K562 (cell line): Measurements from ENCODE around the gene KBTBD4. TPM values are rescaled to one million over a fixed set of nuclear protein-coding genes. Genes with fewer than 3 reads are reported as not detected.

Experiments
- CEBPG ChIP-seq, 3 experiments: fragments of 200-800 bp in 1 of 3; sonication (Bioruptor generic) in 1 of 3; sonication (generic) in 1 of 3; formaldehyde crosslinking in 1 of 3; IDR thresholded peaks in 2 of 3; conservative IDR thresholded peaks in 1 of 3; 2 replicates each; pipeline versions ENCODE4 v1.6.1 to v1.8.0; 2016 to 2022; ENCODE audit warnings: missing compliant biosample characterization in 2 of 3, missing genetic modification characterization in 2 of 3, mild to moderate bottlenecking in 1 of 3, missing genetic modification reagents in 1 of 3
- CREB5 ChIP-seq: fragments of 250-450 bp; sonication (Bioruptor Pico); IDR thresholded peaks from 2 replicates; pipeline ENCODE4 v1.5.0; 2020; ENCODE audit warnings: mild to moderate bottlenecking
- ETV6 ChIP-seq, 3 experiments: fragments of 150-350 bp in 1 of 3; sonication (generic) in 1 of 3; formaldehyde crosslinking in 1 of 3; IDR thresholded peaks; 2 replicates each; pipeline versions ENCODE4 v1.6.1 to v1.8.0; 2014 to 2022; ENCODE audit warnings: borderline replicate concordance in 2 of 3, low read depth in 2 of 3, antibody characterized with exemption in 1 of 3, low read length in 1 of 3, mild to moderate bottlenecking in 1 of 3, missing genetic modification reagents in 1 of 3
- GTF2E2 ChIP-seq: fragments of 200-800 bp; sonication (Bioruptor generic); IDR thresholded peaks from 2 replicates; pipeline ENCODE4 v1.6.1; 2016; ENCODE audit warnings: missing genetic modification characterization, missing compliant biosample characterization
- MBD1 ChIP-seq: fragments of 250-450 bp; sonication (Bioruptor Pico); IDR thresholded peaks from 2 replicates; pipeline ENCODE4 v1.8.0; 2022; ENCODE audit warnings: inconsistent platforms
- MECOM ChIP-seq: fragments of 250-450 bp; sonication (Bioruptor Pico); IDR thresholded peaks from 2 replicates; pipeline ENCODE4 v1.8.0; 2022; ENCODE audit warnings: inconsistent platforms
- TFAM ChIP-seq: fragments of 250-450 bp; sonication (Bioruptor Pico); conservative IDR thresholded peaks from 2 replicates; pipeline ENCODE4 v1.5.0; 2021; ENCODE audit warnings: mild to moderate bottlenecking, moderate library complexity
- YY1 ChIP-seq, 3 experiments: IDR thresholded peaks; 2 replicates each; pipeline ENCODE4 v1.6.1; 2011; ENCODE audit warnings: low read length in 2 of 3, mild to moderate bottlenecking in 2 of 3, moderate library complexity in 2 of 3, borderline replicate concordance in 1 of 3, control low read depth in 1 of 3, low read depth in 1 of 3; ENCODE audit not compliant: insufficient read depth in 3 of 3, insufficient replicate concordance in 2 of 3, control insufficient read depth in 1 of 3, insufficient read length in 1 of 3; ENCODE audit errors: extremely low read depth in 1 of 3
- ZC3H11A ChIP-seq: IDR thresholded peaks from 2 replicates; pipeline ENCODE4 v1.6.1; 2012; ENCODE audit warnings: low read depth, low read length, improper control_type of control experiment
- ZNF274 ChIP-seq: IDR thresholded peaks from 2 replicates; pipeline ENCODE4 v1.6.1; 2011; ENCODE audit warnings: low read depth, mild to moderate bottlenecking, low read length, moderate library complexity, borderline replicate concordance
- polyA plus RNA-seq, 8 experiments: library from polyadenylated mRNA; depleted of rRNA in 4 of 8; stranded (reverse) in 5 of 8; unstranded in 3 of 8; fragments of >200 nt; fragmentation: Nextera tagmentation in 2 of 8; fragmentation: Illumina TruSeq in 1 of 8; extraction: Ambion mirVana in 2 of 8; extraction: Trizol in 1 of 8; gene quantifications; 2 replicates each; pipeline versions ENCODE4 v1.2.1 to v1.2.3, GENCODE V29; 2011 to 2014; ENCODE audit warnings: inconsistent platforms in 1 of 8, missing spikeins in 1 of 8
- total RNA-seq, 7 experiments: library from RNA; depleted of rRNA in 6 of 7; stranded (reverse); fragments of >200 nt in 6 of 7; fragmentation: Illumina TruSeq in 2 of 7; extraction: Trizol in 2 of 7; gene quantifications; 2 replicates each; pipeline versions ENCODE4 v1.2.1 to v1.2.3, GENCODE V29; 2011 to 2021; ENCODE audit warnings: low replicate concordance in 1 of 7
- TF ChIP-seq, protein P1 (sequence below): fragments of 450-650 bp; conservative IDR thresholded peaks from 2 replicates; pipeline ENCODE4 v1.6.1; 2016; ENCODE audit warnings: missing genetic modification characterization, low read depth, mild to moderate bottlenecking, control low read depth, missing compliant biosample characterization
- TF ChIP-seq, protein P2 (sequence below), 2 experiments: IDR thresholded peaks in 1 of 2; conservative IDR thresholded peaks in 1 of 2; 2 replicates each; pipeline ENCODE4 v1.6.1; 2016; ENCODE audit warnings: low read depth in 2 of 2, mild to moderate bottlenecking in 1 of 2, missing compliant biosample characterization in 1 of 2, missing genetic modification characterization in 1 of 2, moderate library complexity in 1 of 2
- TF ChIP-seq, protein P3 (sequence below): fragments of 250-450 bp; sonication (Bioruptor Pico); IDR thresholded peaks from 2 replicates; pipeline ENCODE4 v1.5.1; 2021; ENCODE audit warnings: mild to moderate bottlenecking

KBTBD4 gene
- total and polyA plus RNA-seq, 9 of the 15 experiments (the other 6 are each of a cell fraction or from before 2014, with no cell fraction given): 7.0 to 33.9 (median 13.3) TPM

DNA sequence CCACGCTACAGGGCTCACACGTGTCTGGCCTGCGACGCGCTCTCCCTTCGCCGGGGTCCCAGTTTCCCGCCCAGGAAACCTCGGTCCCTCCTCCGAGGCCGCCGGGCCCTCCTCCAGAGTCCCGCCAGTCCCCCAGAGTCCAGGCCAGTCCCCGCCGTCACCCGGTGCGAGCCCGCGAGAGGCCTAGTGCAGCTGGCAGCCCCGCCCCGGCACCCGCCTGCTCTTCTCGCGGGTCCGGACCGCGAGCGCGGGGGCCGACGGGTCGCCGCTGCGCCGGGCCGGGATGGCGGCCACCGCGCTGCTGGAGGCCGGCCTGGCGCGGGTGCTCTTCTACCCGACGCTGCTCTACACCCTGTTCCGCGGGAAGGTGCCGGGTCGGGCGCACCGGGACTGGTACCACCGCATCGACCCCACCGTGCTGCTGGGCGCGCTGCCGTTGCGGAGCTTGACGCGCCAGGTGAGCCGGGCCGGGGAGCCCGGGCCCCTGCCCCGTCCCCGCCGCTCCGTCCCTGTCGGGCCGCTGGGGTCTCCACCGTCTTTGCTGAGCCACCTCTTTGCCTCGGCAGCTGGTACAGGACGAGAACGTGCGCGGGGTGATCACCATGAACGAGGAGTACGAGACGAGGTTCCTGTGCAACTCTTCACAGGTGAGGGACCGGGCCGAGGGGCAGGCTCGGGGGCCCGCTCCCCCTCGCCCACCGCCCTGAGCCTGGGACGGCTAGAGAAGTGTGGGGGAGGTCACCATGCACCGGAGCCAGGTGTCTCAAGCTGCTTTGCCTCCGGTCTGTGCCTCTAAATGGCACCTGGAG is 13.2 kb downstream of the KBTBD4 start, which contains the start of gene PTPMT1 (continued):
- TF ChIP-seq, protein P1, sequence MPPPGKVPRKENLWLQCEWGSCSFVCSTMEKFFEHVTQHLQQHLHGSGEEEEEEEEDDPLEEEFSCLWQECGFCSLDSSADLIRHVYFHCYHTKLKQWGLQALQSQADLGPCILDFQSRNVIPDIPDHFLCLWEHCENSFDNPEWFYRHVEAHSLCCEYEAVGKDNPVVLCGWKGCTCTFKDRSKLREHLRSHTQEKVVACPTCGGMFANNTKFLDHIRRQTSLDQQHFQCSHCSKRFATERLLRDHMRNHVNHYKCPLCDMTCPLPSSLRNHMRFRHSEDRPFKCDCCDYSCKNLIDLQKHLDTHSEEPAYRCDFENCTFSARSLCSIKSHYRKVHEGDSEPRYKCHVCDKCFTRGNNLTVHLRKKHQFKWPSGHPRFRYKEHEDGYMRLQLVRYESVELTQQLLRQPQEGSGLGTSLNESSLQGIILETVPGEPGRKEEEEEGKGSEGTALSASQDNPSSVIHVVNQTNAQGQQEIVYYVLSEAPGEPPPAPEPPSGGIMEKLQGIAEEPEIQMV (tag): peak; percentile 92
- TF ChIP-seq YY1 (IDR thresholded peaks at IDR 0.05; ENCODE audit: borderline replicate concordance in 1 of 3, control insufficient read depth in 1 of 3, extremely low read depth in 1 of 3, insufficient read depth in 3 of 3, insufficient read length in 1 of 3, insufficient replicate concordance in 2 of 3, low read depth in 1 of 3, low read length in 2 of 3) (peak; percentile 62 to 94 (median 90)), ZNF274 (no peak), ETV6 (IDR thresholded peaks at IDR 0.05; ENCODE audit: borderline replicate concordance in 1 of 2, low read depth in 2 of 2, low read length in 1 of 2) (no peak), ETV6 (CRISPR knock-in tag; IDR thresholded peaks at IDR 0.05; ENCODE audit: borderline replicate concordance) (no peak; the same call in 1 of the 2 replicates), MBD1 (CRISPR knock-in tag) (no peak), CREB5 (no peak), TFAM (CRISPR knock-in tag) (no peak), MECOM (CRISPR knock-in tag) (no peak), GTF2E2 (tag) (peak; percentile 34; the same call in 1 of the 2 replicates), CEBPG (CRISPR knock-in tag; IDR thresholded peaks at IDR 0.05) (peak; percentile 17; the same call in 1 of the 2 replicates), CEBPG (tag; conservative IDR thresholded peaks at IDR 0.05 in 1 of 2, IDR thresholded peaks at IDR 0.05 in 1 of 2) (no peak), ZC3H11A (no peak)
- TF ChIP-seq, protein P2, sequence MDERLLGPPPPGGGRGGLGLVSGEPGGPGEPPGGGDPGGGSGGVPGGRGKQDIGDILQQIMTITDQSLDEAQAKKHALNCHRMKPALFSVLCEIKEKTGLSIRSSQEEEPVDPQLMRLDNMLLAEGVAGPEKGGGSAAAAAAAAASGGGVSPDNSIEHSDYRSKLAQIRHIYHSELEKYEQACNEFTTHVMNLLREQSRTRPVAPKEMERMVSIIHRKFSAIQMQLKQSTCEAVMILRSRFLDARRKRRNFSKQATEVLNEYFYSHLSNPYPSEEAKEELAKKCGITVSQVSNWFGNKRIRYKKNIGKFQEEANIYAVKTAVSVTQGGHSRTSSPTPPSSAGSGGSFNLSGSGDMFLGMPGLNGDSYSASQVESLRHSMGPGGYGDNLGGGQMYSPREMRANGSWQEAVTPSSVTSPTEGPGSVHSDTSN (CRISPR knock-in tag; IDR thresholded peaks at IDR 0.05; ENCODE audit: low read depth): no peak
- TF ChIP-seq, protein P2 (tag; conservative IDR thresholded peaks at IDR 0.05; ENCODE audit: low read depth): no peak
- TF ChIP-seq, protein P3, sequence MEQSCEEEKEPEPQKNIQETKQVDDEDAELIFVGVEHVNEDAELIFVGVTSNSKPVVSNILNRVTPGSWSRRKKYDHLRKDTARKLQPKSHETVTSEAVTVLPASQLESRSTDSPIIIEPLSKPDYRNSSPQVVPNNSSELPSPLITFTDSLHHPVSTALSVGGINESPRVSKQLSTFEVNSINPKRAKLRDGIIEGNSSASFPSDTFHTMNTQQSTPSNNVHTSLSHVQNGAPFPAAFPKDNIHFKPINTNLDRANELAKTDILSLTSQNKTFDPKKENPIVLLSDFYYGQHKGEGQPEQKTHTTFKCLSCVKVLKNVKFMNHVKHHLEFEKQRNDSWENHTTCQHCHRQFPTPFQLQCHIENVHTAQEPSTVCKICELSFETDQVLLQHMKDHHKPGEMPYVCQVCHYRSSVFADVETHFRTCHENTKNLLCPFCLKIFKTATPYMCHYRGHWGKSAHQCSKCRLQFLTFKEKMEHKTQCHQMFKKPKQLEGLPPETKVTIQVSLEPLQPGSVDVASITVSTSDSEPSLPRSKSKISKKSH (CRISPR knock-in tag): no peak
